ENCODE data around the gene CFAP74. TPM values are rescaled to one million over a fixed set of nuclear protein-coding genes. Genes with fewer than 3 reads are reported as not detected.

The CFAP74 gene
- total RNA-seq, 1 donor from 2014 or later: not detected

GRCh38 chr1:1978108-1978507, 25.5 kb downstream of the CFAP74 start:
- TF ChIP-seq, protein P1, sequence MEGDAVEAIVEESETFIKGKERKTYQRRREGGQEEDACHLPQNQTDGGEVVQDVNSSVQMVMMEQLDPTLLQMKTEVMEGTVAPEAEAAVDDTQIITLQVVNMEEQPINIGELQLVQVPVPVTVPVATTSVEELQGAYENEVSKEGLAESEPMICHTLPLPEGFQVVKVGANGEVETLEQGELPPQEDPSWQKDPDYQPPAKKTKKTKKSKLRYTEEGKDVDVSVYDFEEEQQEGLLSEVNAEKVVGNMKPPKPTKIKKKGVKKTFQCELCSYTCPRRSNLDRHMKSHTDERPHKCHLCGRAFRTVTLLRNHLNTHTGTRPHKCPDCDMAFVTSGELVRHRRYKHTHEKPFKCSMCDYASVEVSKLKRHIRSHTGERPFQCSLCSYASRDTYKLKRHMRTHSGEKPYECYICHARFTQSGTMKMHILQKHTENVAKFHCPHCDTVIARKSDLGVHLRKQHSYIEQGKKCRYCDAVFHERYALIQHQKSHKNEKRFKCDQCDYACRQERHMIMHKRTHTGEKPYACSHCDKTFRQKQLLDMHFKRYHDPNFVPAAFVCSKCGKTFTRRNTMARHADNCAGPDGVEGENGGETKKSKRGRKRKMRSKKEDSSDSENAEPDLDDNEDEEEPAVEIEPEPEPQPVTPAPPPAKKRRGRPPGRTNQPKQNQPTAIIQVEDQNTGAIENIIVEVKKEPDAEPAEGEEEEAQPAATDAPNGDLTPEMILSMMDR (IDR thresholded peaks at IDR 0.05; ENCODE audit: insufficient read depth, low read length, poor library complexity, severe bottlenecking): no peak

DNA sequence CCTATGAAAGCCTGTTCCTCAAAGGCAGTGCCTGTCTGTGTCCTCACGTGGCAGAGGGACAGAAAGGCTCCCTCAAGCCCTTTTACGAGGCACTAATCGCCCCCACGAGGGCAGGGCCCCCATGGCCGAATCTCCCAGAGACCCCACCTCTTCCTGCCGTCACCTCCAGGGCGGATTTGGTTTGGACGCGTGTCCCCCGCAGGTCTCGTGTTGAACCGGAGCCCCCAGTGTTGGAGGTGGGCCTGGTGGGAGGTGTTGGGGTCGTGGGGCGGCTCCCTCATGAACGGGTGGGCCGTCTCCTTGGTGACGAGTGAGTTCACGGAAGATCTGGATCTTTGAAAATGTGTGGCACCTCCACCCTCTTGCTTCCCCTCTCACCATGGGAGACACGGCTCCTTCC, 27.6 kb downstream of the CFAP74 start:
- DNase-seq (ENCODE audit: low read depth): no peak
- Histone ChIP-seq H3K4me3 (ENCODE audit: low read depth, low read length) (no peak overlapping the region), H3K27me3 (ENCODE audit: control insufficient read depth, insufficient read depth, low read length) (peaks cover 12% of the 10 kb centered on the region), H3K36me3 (ENCODE audit: control insufficient read depth, insufficient read depth, low read length) (no peaks in the 10 kb centered on the region)
- TF ChIP-seq, protein P1 (IDR thresholded peaks at IDR 0.05; ENCODE audit: insufficient read depth, low read length, poor library complexity, severe bottlenecking): no peak

More at GRCh38 chr1:1978108-1978507, 25.5 kb downstream of the CFAP74 start:
- Histone ChIP-seq H3K36me3 (ENCODE audit: control insufficient read depth, insufficient read depth, low read length) (no peaks in the 10 kb centered on the region), H3K27me3 (ENCODE audit: control insufficient read depth, insufficient read depth, low read length) (peaks cover 12% of the 10 kb centered on the region), H3K4me3 (ENCODE audit: low read depth, low read length) (no peak overlapping the region)
- no peak for DNase-seq (ENCODE audit: low read depth)

GRCh38 chr1:1975535-1975934, 28.1 kb downstream of the CFAP74 start:
- Histone ChIP-seq H3K4me3 (ENCODE audit: low read depth, low read length) (no peak overlapping the region), H3K36me3 (ENCODE audit: control insufficient read depth, insufficient read depth, low read length) (no peaks in the 10 kb centered on the region), H3K27me3 (ENCODE audit: control insufficient read depth, insufficient read depth, low read length) (peaks cover 12% of the 10 kb centered on the region)
- TF ChIP-seq, protein P1 (IDR thresholded peaks at IDR 0.05; ENCODE audit: insufficient read depth, low read length, poor library complexity, severe bottlenecking): no peak
- DNase-seq (ENCODE audit: low read depth): no peak

GRCh38 chr1:1974834-1975233, 28.8 kb downstream of the CFAP74 start:
- Histone ChIP-seq H3K4me3 (ENCODE audit: low read depth, low read length) (no peak overlapping the region), H3K27me3 (ENCODE audit: control insufficient read depth, insufficient read depth, low read length) (peaks cover 12% of the 10 kb centered on the region), H3K36me3 (ENCODE audit: control insufficient read depth, insufficient read depth, low read length) (no peaks in the 10 kb centered on the region)
- TF ChIP-seq, protein P1 (IDR thresholded peaks at IDR 0.05; ENCODE audit: insufficient read depth, low read length, poor library complexity, severe bottlenecking): no peak
- no peak for DNase-seq (ENCODE audit: low read depth)

GRCh38 chr1:1973716-1974642, 29.6 kb downstream of the CFAP74 start:
- peaks cover 12% of the 10 kb centered on the region for H3K27me3 ChIP-seq (ENCODE audit: control insufficient read depth, insufficient read depth, low read length)
- H3K36me3 ChIP-seq (ENCODE audit: control insufficient read depth, insufficient read depth, low read length): no peaks in the 10 kb centered on the region
- no peak overlapping the region for H3K4me3 ChIP-seq (ENCODE audit: low read depth, low read length)
- no peak for DNase-seq (ENCODE audit: low read depth)
- TF ChIP-seq, protein P1 (IDR thresholded peaks at IDR 0.05; ENCODE audit: insufficient read depth, low read length, poor library complexity, severe bottlenecking): no peak

Measured in kidney epithelial cell (primary cell).